ENCODE results near the gene AKT2.
A peak's percentile ranks its signal among the peaks of the same experiment; 100 is the strongest.

AKT2 gene

DNA sequence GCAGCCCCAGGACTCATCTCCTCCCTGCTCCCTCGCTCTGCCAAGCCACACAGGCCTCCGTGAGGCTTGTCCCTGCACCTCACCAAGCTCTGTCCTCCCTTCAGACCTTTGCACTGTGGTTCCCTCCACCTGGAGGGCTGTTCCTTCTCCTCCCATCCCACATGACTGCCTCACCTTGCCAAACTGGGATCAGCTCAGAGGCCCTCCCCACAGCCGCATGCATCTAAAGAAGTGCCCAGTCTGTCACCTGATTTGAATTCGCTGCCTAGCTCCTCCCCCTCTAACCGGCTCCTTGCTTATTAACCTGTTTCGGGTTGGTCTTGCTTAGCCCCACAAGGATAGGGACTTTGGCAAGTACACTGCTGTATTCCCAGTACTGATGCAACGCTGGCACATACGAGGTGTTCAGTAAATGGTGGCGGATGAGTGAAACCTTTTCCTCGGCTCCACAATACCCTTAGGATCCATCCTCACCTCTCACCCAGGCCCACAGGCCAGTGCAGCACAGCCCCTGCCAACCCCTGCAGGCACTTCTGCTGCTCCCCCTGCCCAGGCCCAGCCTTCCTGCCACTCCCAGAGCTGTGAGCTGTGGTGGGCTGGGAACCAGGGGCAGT is 4.4 kb downstream of the AKT2 start:
- Histone ChIP-seq H3K36me3 (ENCODE audit: control insufficient read depth in 1 of 2, insufficient read depth in 2 of 2, low read length in 2 of 2) (peaks cover 8% of the 10 kb centered on the region in 2 experiments), H3K9me3 (ENCODE audit: insufficient read depth, low read depth, low read length) (no peaks in the 10 kb centered on the region), H3K79me1 (ENCODE audit: low read length) (peaks cover 8% of the 10 kb centered on the region), H3K18ac (ENCODE audit: low read length) (no peak overlapping the region), H3K4me1 (ENCODE audit: control insufficient read depth in 1 of 2, insufficient read depth in 2 of 2, low read length in 2 of 2) (peaks cover 6 to 19% of the 10 kb centered on the region in 2 experiments), H3K23ac (ENCODE audit: low read length) (peak overlapping the region; percentile 34), H3K79me2 (ENCODE audit: control insufficient read depth, insufficient read depth, low read length, poor library complexity) (peaks cover 28% of the 10 kb centered on the region), H4K8ac (ENCODE audit: low read depth, low read length) (no peak overlapping the region), H3K4me2 (ENCODE audit: low read length) (no peak overlapping the region), H2BK5ac (ENCODE audit: low read depth, low read length, poor library complexity) (no peak overlapping the region), H3K14ac (ENCODE audit: low read length) (no peak overlapping the region), H3K27ac (ENCODE audit: low read depth, low read length) (no peak overlapping the region), H2AK5ac (ENCODE audit: low read length) (no peak overlapping the region), H4K12ac (ENCODE audit: low read depth, low read length) (no peak overlapping the region), H2AFZ (ENCODE audit: insufficient read depth, low read length, poor library complexity) (no peak overlapping the region), H3K27me3 (ENCODE audit: insufficient read depth, low read length) (no peaks in the 10 kb centered on the region), H4K91ac (ENCODE audit: low read depth, low read length) (no peak overlapping the region), H2BK12ac (ENCODE audit: low read length) (no peak overlapping the region), H2BK120ac (ENCODE audit: insufficient read depth, low read length, poor library complexity) (no peak overlapping the region), H3K4ac (ENCODE audit: low read depth, low read length) (no peak overlapping the region), H3K9ac (ENCODE audit: low read length) (no peak overlapping the region), H3K4me3 (ENCODE audit: low read depth, low read length) (no peak overlapping the region)
- WGBS (ENCODE audit: extremely low coverage, insufficient coverage, insufficient read length), result no CpG with 5 or more reads among the region's 10 CpGs
- DNase-seq, result no peak

DNA sequence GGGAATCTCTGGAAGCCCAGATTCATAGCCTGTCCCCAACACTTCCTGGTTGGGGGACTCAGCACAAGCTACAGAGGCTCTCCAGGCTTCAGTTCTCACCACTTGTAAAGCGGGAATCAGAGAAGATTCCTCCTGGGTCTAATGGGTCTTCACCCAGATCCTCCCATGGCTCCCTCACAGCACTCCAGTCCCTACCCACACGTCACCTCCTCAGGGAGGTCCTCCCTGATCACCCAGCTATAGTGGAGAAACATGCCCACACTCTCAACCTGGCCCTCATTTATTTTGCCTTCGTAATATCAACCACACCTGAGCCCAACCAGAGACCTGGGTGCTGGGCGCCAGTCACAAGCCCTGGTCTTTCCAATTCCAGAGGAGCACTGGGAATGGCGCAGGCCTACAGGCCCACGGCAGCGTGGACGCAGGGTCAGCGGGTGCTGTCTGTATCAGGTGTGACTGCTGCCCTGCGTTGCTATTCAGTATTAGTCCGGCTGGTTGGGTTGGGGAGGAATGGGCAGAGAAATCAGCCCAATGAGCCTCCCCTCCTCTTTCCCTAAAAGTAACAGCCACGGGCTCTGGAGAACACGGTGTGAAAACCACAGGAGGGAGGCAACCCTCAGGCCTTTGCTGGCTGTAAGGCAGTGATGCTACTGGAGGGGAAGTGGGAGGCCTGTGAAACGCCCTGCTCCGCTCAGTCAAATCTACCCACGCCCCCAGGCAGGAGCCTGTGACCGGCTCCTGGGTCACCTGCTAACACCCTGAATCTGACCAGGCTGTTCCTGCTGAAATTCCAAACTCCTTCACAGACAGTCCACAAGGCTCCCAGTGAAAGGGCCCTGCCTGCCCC is 5.2 kb downstream of the AKT2 start:
- H3K14ac ChIP-seq (ENCODE audit: low read length), result no peak overlapping the region
- no peaks in the 10 kb centered on the region for H3K9me3 ChIP-seq (ENCODE audit: insufficient read depth, low read depth, low read length)
- no peak overlapping the region for H2BK120ac ChIP-seq (ENCODE audit: insufficient read depth, low read length, poor library complexity)
- no peak overlapping the region for H4K91ac ChIP-seq (ENCODE audit: low read depth, low read length)
- H2AFZ ChIP-seq (ENCODE audit: insufficient read depth, low read length, poor library complexity), result no peak overlapping the region
- no peak overlapping the region for H3K4me2 ChIP-seq (ENCODE audit: low read length)
- H3K18ac ChIP-seq (ENCODE audit: low read length), result no peak overlapping the region
- H3K79me2 ChIP-seq (ENCODE audit: control insufficient read depth, insufficient read depth, low read length, poor library complexity), result peaks cover 26% of the 10 kb centered on the region
- H3K9ac ChIP-seq (ENCODE audit: low read length), result no peak overlapping the region
- H3K4me3 ChIP-seq (ENCODE audit: low read depth, low read length), result no peak overlapping the region
- H2BK12ac ChIP-seq (ENCODE audit: low read length), result no peak overlapping the region
- no peak overlapping the region for H4K8ac ChIP-seq (ENCODE audit: low read depth, low read length)
- no peak overlapping the region for H4K12ac ChIP-seq (ENCODE audit: low read depth, low read length)
- no peak overlapping the region for H3K27ac ChIP-seq (ENCODE audit: low read depth, low read length)
- H3K23ac ChIP-seq (ENCODE audit: low read length), result no peak overlapping the region
- WGBS (ENCODE audit: extremely low coverage, insufficient coverage, insufficient read length), result no CpG with 5 or more reads among the region's 17 CpGs
- peaks cover 6 to 19% of the 10 kb centered on the region in 2 experiments for H3K4me1 ChIP-seq (ENCODE audit: control insufficient read depth in 1 of 2, insufficient read depth in 2 of 2, low read length in 2 of 2)
- H2AK5ac ChIP-seq (ENCODE audit: low read length), result no peak overlapping the region
- no peak overlapping the region for H2BK5ac ChIP-seq (ENCODE audit: low read depth, low read length, poor library complexity)
- H3K79me1 ChIP-seq (ENCODE audit: low read length), result peaks cover 5% of the 10 kb centered on the region
- no peak for DNase-seq
- H3K36me3 ChIP-seq (ENCODE audit: control insufficient read depth in 1 of 2, insufficient read depth in 2 of 2, low read length in 2 of 2), result peaks cover 8% of the 10 kb centered on the region in 2 experiments
- no peaks in the 10 kb centered on the region for H3K27me3 ChIP-seq (ENCODE audit: insufficient read depth, low read length)
- no peak overlapping the region for H3K4ac ChIP-seq (ENCODE audit: low read depth, low read length)

DNA sequence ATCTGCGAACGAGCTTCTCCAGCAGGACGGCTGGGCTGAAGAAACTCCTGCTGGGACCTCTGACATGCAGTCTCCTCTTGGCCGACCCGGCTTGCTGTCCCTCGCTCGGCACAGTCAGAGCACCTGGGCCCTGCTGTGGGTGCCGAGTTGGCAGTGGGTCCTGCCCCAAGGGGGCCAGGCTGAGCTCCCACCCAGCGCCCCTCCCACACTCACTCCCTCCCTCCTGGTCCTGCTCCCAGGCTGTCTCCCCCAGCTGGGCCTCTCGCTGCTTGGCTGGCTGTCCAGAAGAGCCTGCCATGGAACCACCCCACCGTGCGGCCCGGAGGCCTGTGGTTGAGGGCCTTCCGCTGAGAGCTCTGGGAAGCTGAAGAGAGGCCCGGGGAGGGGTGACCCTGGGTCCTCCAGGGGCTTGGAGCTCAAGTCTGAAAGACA is 6.0 kb downstream of the AKT2 start:
- no peak overlapping the region for H4K91ac ChIP-seq (ENCODE audit: low read depth, low read length)
- no peaks in the 10 kb centered on the region for H3K79me1 ChIP-seq (ENCODE audit: low read length)
- H3K36me3 ChIP-seq (ENCODE audit: control insufficient read depth in 1 of 2, insufficient read depth in 2 of 2, low read length in 2 of 2), result peaks cover 8% of the 10 kb centered on the region in 2 experiments
- no peak for DNase-seq
- no peak overlapping the region for H2BK5ac ChIP-seq (ENCODE audit: low read depth, low read length, poor library complexity)
- WGBS (ENCODE audit: extremely low coverage, insufficient coverage, insufficient read length), result no CpG with 5 or more reads among the region's 15 CpGs
- no peak overlapping the region for H3K9ac ChIP-seq (ENCODE audit: low read length)
- no peak overlapping the region for H3K23ac ChIP-seq (ENCODE audit: low read length)
- no peak overlapping the region for H2AFZ ChIP-seq (ENCODE audit: insufficient read depth, low read length, poor library complexity)
- H3K4me3 ChIP-seq (ENCODE audit: low read depth, low read length), result no peak overlapping the region
- H3K27me3 ChIP-seq (ENCODE audit: insufficient read depth, low read length), result no peaks in the 10 kb centered on the region
- H3K4me1 ChIP-seq (ENCODE audit: control insufficient read depth in 1 of 2, insufficient read depth in 2 of 2, low read length in 2 of 2), result peaks cover 6 to 17% of the 10 kb centered on the region in 2 experiments
- H2BK120ac ChIP-seq (ENCODE audit: insufficient read depth, low read length, poor library complexity), result no peak overlapping the region
- peaks cover 19% of the 10 kb centered on the region for H3K79me2 ChIP-seq (ENCODE audit: control insufficient read depth, insufficient read depth, low read length, poor library complexity)
- H4K12ac ChIP-seq (ENCODE audit: low read depth, low read length), result no peak overlapping the region
- H3K27ac ChIP-seq (ENCODE audit: low read depth, low read length), result no peak overlapping the region
- no peak overlapping the region for H3K4me2 ChIP-seq (ENCODE audit: low read length)
- H2AK5ac ChIP-seq (ENCODE audit: low read length), result no peak overlapping the region
- peak overlapping the region; percentile 48 for H3K4ac ChIP-seq (ENCODE audit: low read depth, low read length)
- no peak overlapping the region for H2BK12ac ChIP-seq (ENCODE audit: low read length)
- no peak overlapping the region for H3K14ac ChIP-seq (ENCODE audit: low read length)
- no peaks in the 10 kb centered on the region for H3K9me3 ChIP-seq (ENCODE audit: insufficient read depth, low read depth, low read length)
- H4K8ac ChIP-seq (ENCODE audit: low read depth, low read length), result no peak overlapping the region
- H3K18ac ChIP-seq (ENCODE audit: low read length), result no peak overlapping the region

GRCh38 chr19:40278361-40279035 is 6.6 kb downstream of the AKT2 start:
- no CpG with 5 or more reads among the region's 16 CpGs for WGBS (ENCODE audit: extremely low coverage, insufficient coverage, insufficient read length)
- H3K18ac ChIP-seq (ENCODE audit: low read length), result no peak overlapping the region
- no peak overlapping the region for H2AFZ ChIP-seq (ENCODE audit: insufficient read depth, low read length, poor library complexity)
- H3K23ac ChIP-seq (ENCODE audit: low read length), result no peak overlapping the region
- H3K4ac ChIP-seq (ENCODE audit: low read depth, low read length), result peak overlapping the region; percentile 66
- no peak for DNase-seq
- H4K8ac ChIP-seq (ENCODE audit: low read depth, low read length), result no peak overlapping the region
- no peak overlapping the region for H3K9ac ChIP-seq (ENCODE audit: low read length)
- H3K27me3 ChIP-seq (ENCODE audit: insufficient read depth, low read length), result no peaks in the 10 kb centered on the region
- peaks cover 8% of the 10 kb centered on the region in 2 experiments for H3K36me3 ChIP-seq (ENCODE audit: control insufficient read depth in 1 of 2, insufficient read depth in 2 of 2, low read length in 2 of 2)
- H3K4me2 ChIP-seq (ENCODE audit: low read length), result no peak overlapping the region
- H4K91ac ChIP-seq (ENCODE audit: low read depth, low read length), result no peak overlapping the region
- H2AK5ac ChIP-seq (ENCODE audit: low read length), result no peak overlapping the region
- no peak overlapping the region for H2BK120ac ChIP-seq (ENCODE audit: insufficient read depth, low read length, poor library complexity)
- H3K9me3 ChIP-seq (ENCODE audit: insufficient read depth, low read depth, low read length), result no peaks in the 10 kb centered on the region
- H4K12ac ChIP-seq (ENCODE audit: low read depth, low read length), result no peak overlapping the region
- H3K79me1 ChIP-seq (ENCODE audit: low read length), result no peaks in the 10 kb centered on the region
- H3K4me3 ChIP-seq (ENCODE audit: low read depth, low read length), result no peak overlapping the region
- H3K14ac ChIP-seq (ENCODE audit: low read length), result no peak overlapping the region
- peaks cover 6 to 11% of the 10 kb centered on the region in 2 experiments for H3K4me1 ChIP-seq (ENCODE audit: control insufficient read depth in 1 of 2, insufficient read depth in 2 of 2, low read length in 2 of 2)
- no peak overlapping the region for H2BK5ac ChIP-seq (ENCODE audit: low read depth, low read length, poor library complexity)
- no peak overlapping the region for H2BK12ac ChIP-seq (ENCODE audit: low read length)
- H3K79me2 ChIP-seq (ENCODE audit: control insufficient read depth, insufficient read depth, low read length, poor library complexity), result peaks cover 14% of the 10 kb centered on the region
- no peak overlapping the region for H3K27ac ChIP-seq (ENCODE audit: low read depth, low read length)

All from trophoblast cell (in vitro differentiated cells and primary cell).